Measurements from ENCODE around the gene TRAF3IP1.

- TF ChIP-seq ZFP30 (CRISPR knock-in tag; IDR thresholded peaks at IDR 0.05) (no peak), GLIS3 (CRISPR knock-in tag; IDR thresholded peaks at IDR 0.05) (no peak), RARB (CRISPR knock-in tag; IDR thresholded peaks at IDR 0.05) (no peak), TOX (CRISPR knock-in tag; IDR thresholded peaks at IDR 0.05; ENCODE audit: borderline replicate concordance) (no peak), ZNF565 (CRISPR knock-in tag; conservative IDR thresholded peaks at IDR 0.05; ENCODE audit: low read depth) (no peak), ZFP3 (CRISPR knock-in tag; IDR thresholded peaks at IDR 0.05) (no peak), ZNF70 (CRISPR knock-in tag; IDR thresholded peaks at IDR 0.05) (no peak), CSDC2 (CRISPR knock-in tag; IDR thresholded peaks at IDR 0.05) (no peak), ESRRG (CRISPR knock-in tag; IDR thresholded peaks at IDR 0.05) (no peak)
- TF ChIP-seq, protein P1, sequence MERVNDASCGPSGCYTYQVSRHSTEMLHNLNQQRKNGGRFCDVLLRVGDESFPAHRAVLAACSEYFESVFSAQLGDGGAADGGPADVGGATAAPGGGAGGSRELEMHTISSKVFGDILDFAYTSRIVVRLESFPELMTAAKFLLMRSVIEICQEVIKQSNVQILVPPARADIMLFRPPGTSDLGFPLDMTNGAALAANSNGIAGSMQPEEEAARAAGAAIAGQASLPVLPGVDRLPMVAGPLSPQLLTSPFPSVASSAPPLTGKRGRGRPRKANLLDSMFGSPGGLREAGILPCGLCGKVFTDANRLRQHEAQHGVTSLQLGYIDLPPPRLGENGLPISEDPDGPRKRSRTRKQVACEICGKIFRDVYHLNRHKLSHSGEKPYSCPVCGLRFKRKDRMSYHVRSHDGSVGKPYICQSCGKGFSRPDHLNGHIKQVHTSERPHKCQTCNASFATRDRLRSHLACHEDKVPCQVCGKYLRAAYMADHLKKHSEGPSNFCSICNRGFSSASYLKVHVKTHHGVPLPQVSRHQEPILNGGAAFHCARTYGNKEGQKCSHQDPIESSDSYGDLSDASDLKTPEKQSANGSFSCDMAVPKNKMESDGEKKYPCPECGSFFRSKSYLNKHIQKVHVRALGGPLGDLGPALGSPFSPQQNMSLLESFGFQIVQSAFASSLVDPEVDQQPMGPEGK (CRISPR knock-in tag; IDR thresholded peaks at IDR 0.05; ENCODE audit: borderline replicate concordance): no peak
These were observed 129.6 kb downstream of the TRAF3IP1 start for GRCh38 chr2:238449909-238450417.
